DMS53 (cell line): Measurements from ENCODE around the gene PLP1.
A peak's percentile ranks its signal among the peaks of the same experiment; 100 is the strongest.

Source experiments
- DNase-seq: peaks from one replicate; lab custom pipeline; 2025; lab: John Stamatoyannopoulos, UW

Gene PLP1

DNA sequence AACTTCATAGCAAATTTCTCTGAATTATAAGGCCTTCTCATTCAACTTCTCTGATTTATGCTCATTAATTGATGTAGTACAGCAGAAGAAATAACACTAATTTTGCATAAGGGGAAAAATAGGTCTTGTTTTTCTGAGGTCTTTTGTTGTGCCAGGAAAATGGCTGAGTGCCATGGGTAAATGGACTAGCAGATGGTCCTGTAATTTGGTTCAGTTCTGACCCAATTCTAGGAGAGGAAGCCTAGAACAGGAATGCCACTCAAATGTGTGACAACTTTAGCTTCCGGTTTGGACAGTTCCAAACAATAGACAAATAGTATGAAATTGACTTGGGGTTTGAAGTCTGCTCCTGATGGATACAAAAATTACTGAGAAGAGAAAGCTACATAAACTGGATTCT is 49.2 kb downstream of the PLP1 start:
- DNase-seq = no peak

DNA sequence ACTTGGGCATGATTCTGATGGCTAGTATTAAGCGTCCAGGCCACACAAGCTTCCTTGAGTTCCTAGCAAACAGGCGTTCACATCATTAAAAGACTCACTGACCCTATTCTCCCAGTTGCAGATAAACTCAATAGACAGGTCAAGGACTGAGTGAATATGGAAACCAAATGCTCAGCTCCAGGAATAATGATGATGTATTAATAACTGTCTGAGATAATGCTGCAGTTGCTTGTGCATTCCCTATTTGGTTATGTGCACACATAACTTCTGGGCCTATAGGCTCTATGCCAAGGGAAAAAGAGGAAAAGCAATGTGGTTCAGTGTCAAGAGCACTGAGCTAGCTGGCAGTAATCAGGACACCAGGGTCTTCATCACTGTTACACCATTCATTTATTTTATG is 51.9 kb downstream of the PLP1 start:
- no peak for DNase-seq

DNA sequence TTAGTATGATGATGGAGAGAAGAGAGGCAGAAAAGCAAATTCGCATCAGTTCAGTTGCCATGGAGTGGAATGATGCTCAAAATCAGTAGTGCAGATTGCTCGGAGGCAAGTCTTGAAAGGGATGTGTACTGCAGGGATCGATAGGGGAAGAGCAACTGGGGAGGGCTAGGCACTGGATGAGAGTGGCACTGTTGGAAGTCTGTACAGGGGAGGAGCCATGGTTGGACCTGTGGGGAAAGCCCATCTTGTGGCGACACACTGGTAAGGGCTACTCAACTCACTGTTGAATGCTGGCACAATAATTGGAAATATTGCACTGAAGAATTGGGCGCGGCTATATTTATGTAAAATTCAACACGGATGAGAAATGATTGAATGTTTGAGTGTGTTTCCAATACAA is 54.2 kb downstream of the PLP1 start:
- DNase-seq = no peak

GRCh38 chrX:103831342-103831802 is 54.7 kb downstream of the PLP1 start:
- DNase-seq = no peak

DNA sequence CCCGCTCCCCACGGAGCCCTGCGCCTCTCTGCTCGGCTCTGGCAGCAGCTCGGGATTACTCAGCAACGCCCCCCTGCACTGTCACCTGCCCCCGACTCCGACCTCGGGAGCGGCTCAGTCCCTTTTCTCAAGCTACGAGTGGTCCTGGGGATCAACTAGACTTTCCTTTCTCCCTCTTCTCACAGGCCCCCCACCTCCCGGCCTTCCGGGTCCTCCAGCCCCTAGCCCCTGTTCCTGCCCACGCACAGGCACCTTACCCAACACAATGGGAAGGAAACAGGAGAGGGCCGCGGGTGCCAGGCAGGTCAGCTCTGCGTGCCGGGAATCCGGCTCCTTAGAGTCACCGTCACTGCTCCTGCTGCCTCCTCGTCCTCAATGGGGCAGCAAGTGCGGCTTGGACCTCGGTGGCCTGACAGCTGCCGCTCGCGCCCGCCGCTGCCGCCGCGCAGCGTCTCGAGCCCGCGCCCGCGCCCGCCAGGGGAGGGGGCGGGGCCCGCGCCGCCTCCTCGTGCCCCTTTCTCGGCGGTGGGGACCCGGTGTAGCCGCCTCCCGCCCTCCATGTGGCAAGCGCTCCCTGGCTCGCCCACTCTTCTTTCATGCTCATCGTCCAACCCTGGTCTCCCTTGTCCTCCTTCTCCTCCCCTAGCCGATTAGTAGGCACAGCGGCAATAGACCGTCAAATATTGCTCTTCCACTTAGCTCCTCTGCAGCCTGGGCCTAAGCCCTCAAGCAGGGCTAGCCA is 55.3 kb downstream of the PLP1 start, which contains the start of gene RAB9B:
Gene RAB9B (minus strand): TSS at position 455 of the 742 bp plus-strand sequence. CDS start 6,473 bp downstream, outside the sequence.
- DNase-seq = peak; percentile 88

- DNase-seq = no peak
Observed at GRCh38 chrX:103839404-103839803, 62.8 kb downstream of the PLP1 start.
